NB4 (cell line): Measurements from ENCODE around the gene HINT3.
A peak's percentile ranks its signal among the peaks of the same experiment; 100 is the strongest.

Experiments used
- DNase-seq: peaks from one replicate; pipeline ENCODE4 v3.0.0; 2010; ENCODE audit warnings: low read depth
- H3K4me3 ChIP-seq: one replicate; pipeline ENCODE4 v1.5.1; 2011; ENCODE audit warnings: mild to moderate bottlenecking, low read depth, low read length, moderate library complexity
- CTCF ChIP-seq: IDR thresholded peaks from one replicate; pipeline ENCODE4 v1.5.1; 2012; ENCODE audit warnings: low read depth, low read length
- MAX ChIP-seq: IDR thresholded peaks from 2 replicates; pipeline ENCODE4 v1.6.1; 2011; ENCODE audit warnings: low read depth, low read length
- MYC ChIP-seq: IDR thresholded peaks from 2 replicates; pipeline ENCODE4 v1.6.1; 2011; ENCODE audit warnings: low read depth, low read length
- POLR2A ChIP-seq: IDR thresholded peaks from 2 replicates; pipeline ENCODE4 v1.6.1; 2011; ENCODE audit warnings: mild to moderate bottlenecking; ENCODE audit not compliant: insufficient read length; ENCODE audit errors: extremely low read depth

The HINT3 gene

GRCh38 chr6:125944434-125944816, 12.1 kb upstream of the HINT3 start:
- DNase-seq, result peak; percentile 86
- H3K4me3 ChIP-seq, result peak overlapping the region; percentile 6
- TF ChIP-seq MYC (peak; percentile 31; the same call in 1 of the 2 replicates), CTCF (no peak)

- TF ChIP-seq MYC, result no peak
- TF ChIP-seq MAX, result no peak
- no peak for TF ChIP-seq CTCF
- TF ChIP-seq POLR2A, result no peak
- H3K4me3 ChIP-seq, result no peak overlapping the region
- no peak for DNase-seq
Measured at GRCh38 chr6:125944896-125945295, 11.7 kb upstream of the HINT3 start.

- peak; percentile 48 for DNase-seq
- no peak overlapping the region for H3K4me3 ChIP-seq
Measured at GRCh38 chr6:125945378-125946141, 11.0 kb upstream of the HINT3 start.

GRCh38 chr6:125947615-125948014, 9.0 kb upstream of the HINT3 start:
- no peak overlapping the region for H3K4me3 ChIP-seq

More at GRCh38 chr6:125945378-125946141, 11.0 kb upstream of the HINT3 start:
- TF ChIP-seq POLR2A (no peak), MYC (no peak), CTCF (no peak), MAX (no peak)

GRCh38 chr6:125948455-125948854, 8.1 kb upstream of the HINT3 start:
- no peak for DNase-seq
- H3K4me3 ChIP-seq, result no peak overlapping the region
- TF ChIP-seq MAX (no peak), POLR2A (no peak), CTCF (no peak), MYC (no peak)

More at GRCh38 chr6:125947615-125948014, 9.0 kb upstream of the HINT3 start:
- TF ChIP-seq MAX, result no peak
- no peak for DNase-seq

GRCh38 chr6:125949069-125949468, 7.5 kb upstream of the HINT3 start:
- H3K4me3 ChIP-seq, result no peak overlapping the region
- TF ChIP-seq CTCF (no peak), MYC (no peak), POLR2A (no peak), MAX (no peak)
- DNase-seq, result no peak
